Heart left ventricle (tissue), 16 donors: ENCODE measurements around the gene LIN28A. TPM values are rescaled to one million over a fixed set of nuclear protein-coding genes. Genes with fewer than 3 reads are reported as not detected.

ENCODE experiments used
- ATAC-seq, 4 donors: fragments of 200-7000 bp; cut with Tn5 transposase; one replicate each; pipeline ENCODE4 v1.9.1; 2020 to 2022; ENCODE audit warnings: moderate library complexity in 4 of 4, mild to moderate bottlenecking in 3 of 4, moderate number of reproducible peaks in 1 of 4
- DNase-seq, 5 donors: peaks; one replicate each; pipeline ENCODE4 v3.0.0-alpha.2; 2020
- H3K27ac ChIP-seq, 12 donors: fragments of 200-600 bp; sonication (generic) in 4 of 12; one replicate each; pipeline versions ENCODE4 v1.5.0 to v1.8.0; 2016 to 2022; ENCODE audit warnings: mild to moderate bottlenecking in 2 of 12
- H3K27me3 ChIP-seq, 9 donors: fragments of 200-600 bp; sonication (generic) in 2 of 9; one replicate each; pipeline versions ENCODE4 v1.5.1 to v1.8.0; 2016 to 2022; ENCODE audit warnings: mild to moderate bottlenecking in 3 of 9
- H3K36me3 ChIP-seq, 9 donors: fragments of 200-600 bp; sonication (generic) in 2 of 9; one replicate each; pipeline versions ENCODE4 v1.5.0 to v1.8.0; 2018 to 2022; ENCODE audit warnings: mild to moderate bottlenecking in 2 of 9
- H3K4me1 ChIP-seq, 12 donors: fragments of 200-600 bp; sonication (generic) in 4 of 12; one replicate each; pipeline versions ENCODE4 v1.5.0 to v1.8.0; 2016 to 2022; ENCODE audit warnings: mild to moderate bottlenecking in 3 of 12
- H3K4me3 ChIP-seq, 12 donors: fragments of 200-600 bp; sonication (generic) in 4 of 12; one replicate each; pipeline versions ENCODE4 v1.5.0 to v1.8.0; 2017 to 2022; ENCODE audit warnings: mild to moderate bottlenecking in 9 of 12, moderate library complexity in 4 of 12
- H3K9me3 ChIP-seq, 12 donors: fragments of 200-600 bp; sonication (generic) in 4 of 12; one replicate each; pipeline versions ENCODE4 v1.5.0 to v1.8.0; 2016 to 2022; ENCODE audit warnings: mild to moderate bottlenecking in 1 of 12
- CTCF ChIP-seq, 12 donors: fragments of 200-600 bp; sonication (generic) in 4 of 12; IDR thresholded peaks; one replicate each; pipeline versions ENCODE4 v1.5.0 to v1.8.0; 2018 to 2022; ENCODE audit warnings: antibody characterized with exemption in 12 of 12, mild to moderate bottlenecking in 5 of 12
- POLR2A ChIP-seq, 2 donors: fragments of 450-650 bp; IDR thresholded peaks; one replicate each; pipeline ENCODE4 v1.6.1; 2017; ENCODE audit warnings: antibody characterized with exemption in 2 of 2, mild to moderate bottlenecking in 2 of 2, moderate library complexity in 2 of 2
- WGBS, 4 donors: extraction: QIAGEN DNeasy Blood & Tissue Kit in 2 of 4; methylation state at CpG; one replicate each; pipeline versions ENCODE4 v1.1.5 to v1.1.7; 2013 to 2018; 5-methylcytosine and 5-hydroxymethylcytosine counted together
- intact Hi-C, 10 donors: fragments of 100-400 bp; cut with DNase I; formaldehyde crosslinking; loops; one replicate each; pipeline versions ENCODE4 v1.11.1 to v1.14.2; 2022
- polyA plus RNA-seq, 2 donors: library from polyadenylated mRNA; stranded (reverse); fragments of 200-250 nt; gene quantifications; one replicate each; pipeline ENCODE4 v1.2.3, GENCODE V29; 2013
- total RNA-seq, 9 donors: library from RNA; depleted of rRNA in 2 of 9; stranded (reverse); fragments of >200 nt in 2 of 9; fragmentation: NEBNext Ultra II Directional in 3 of 9; extraction: Animal tissue kit (Norgen Biotek cat#: 25700) in 3 of 9; gene quantifications; one replicate each; pipeline versions ENCODE4 v1.1.0 to v1.2.4, GENCODE V29; 2016 to 2023
- donor health status: ischemic (EF 13 %, LVEDD 7.1; RV severe dilation, severe dysfunction).
- donor health status: healthy with polysubstance abuse.
- donor health status: DM: no; HTN: yes; CAD: no.
- donor health status: DM: no; HTN: no; CAD: no.
- donor health status: ischemic (EF 25% LVEDD 6.9; RV normal size, moderate dysfunction).
- donor health status: ischemic (EF 25% LVEDD 5.7; RV mildly dilated, moderate dysfunction).
- donor health status: healthy.
- donor health status: DM: yes; HTN: yes; CAD: no.
- donor health status: ischemic (EF 35%, LVEDD 5.7; RV mildly dilated, moderate dysfunction).
- donor health status: nonischemic (EF 11% LVEDD 7.7; RV severe dilation, severe dysfunction).
- donor health status: DM: yes; HTN: yes; CAD: no.
- donor health status: PGD.
- donor health status: ischemic (EF 29% LVEDD 5.4; RV normal size, mild dysfunction).
- donor health status: nonischemic (EF 23%, LVEDD 6.1; RV moderate dilation, normal function).

Gene LIN28A
- total and polyA plus RNA-seq, 11 donors: 0.15 TPM; not detected in 10

- WGBS, 4 donors: 73 to 83% (median 81%) methylated on average over 2 of the region's 2 CpGs
- intact Hi-C loops: loop anchor here in 1 of 10 donors (5.0 kb wide), 1 partner anchor 317 kb away; no protein-coding TSS in a partner anchor
These were observed 8.9 kb downstream of the LIN28A start for GRCh38 chr1:26419494-26419893.

GRCh38 chr1:26429721-26430120, 19.1 kb downstream of the LIN28A start:
- DNase-seq (no peak), ATAC-seq (no peak)
- H3K4me3 ChIP-seq: no peak overlapping the region
- no peak overlapping the region for H3K27ac ChIP-seq
- intact Hi-C loops: loop anchor here in 2 of 10 donors (5.0 kb wide), 2 partner anchors 38 to 43 kb away; partner anchors contain the start of gene HMGN2 (in 1 of the 2)
- H3K4me1 ChIP-seq: peaks cover 0 to 29% (median 20%) of the 10 kb centered on the region in 12 donors
- 85 to 93% (median 90%) methylated on average over 2 of the region's 2 CpGs for WGBS, 4 donors
- H3K9me3 ChIP-seq: no peaks in the 10 kb centered on the region
- no peak for TF ChIP-seq POLR2A (IDR thresholded peaks at IDR 0.05)
- no peak for TF ChIP-seq CTCF (IDR thresholded peaks at IDR 0.05)
- H3K36me3 ChIP-seq: peaks cover 0 to 12% (median 3%) of the 10 kb centered on the region in 9 donors
- H3K27me3 ChIP-seq: peaks cover 0 to 10% (median 3%) of the 10 kb centered on the region in 9 donors

More at GRCh38 chr1:26419494-26419893, 8.9 kb downstream of the LIN28A start:
- DNase-seq (no peak), ATAC-seq (no peak)
- peaks cover 0 to 35% (median 0%) of the 10 kb centered on the region in 9 donors for H3K27me3 ChIP-seq
- TF ChIP-seq POLR2A (IDR thresholded peaks at IDR 0.05) (no peak), CTCF (IDR thresholded peaks at IDR 0.05) (no peak)
- no peak overlapping the region for H3K4me3 ChIP-seq
- H3K4me1 ChIP-seq: no peaks in the 10 kb centered on the region
- H3K36me3 ChIP-seq: no peaks in the 10 kb centered on the region
- H3K27ac ChIP-seq: no peak overlapping the region
- no peaks in the 10 kb centered on the region for H3K9me3 ChIP-seq

- Histone ChIP-seq H3K27me3 (no peaks in the 10 kb centered on the region), H3K4me3 (peak within 1 kb of the TSS; percentile 50 to 84 (median 70)), H3K36me3 (peaks cover 0 to 35% (median 19%) of the 10 kb centered on the region in 9 donors), H3K9me3 (no peaks in the 10 kb centered on the region), H3K27ac (peak within 1 kb of the TSS in 11 of 12 donors; percentile 66 to 84 (median 77)), H3K4me1 (peaks cover 0 to 29% (median 20%) of the 10 kb centered on the region in 12 donors)
- TF ChIP-seq POLR2A (IDR thresholded peaks at IDR 0.05) (peak in 1 of 2 donors; percentile 81), CTCF (IDR thresholded peaks at IDR 0.05) (no peak)
- DNase-seq: peak; percentile 98 to 99 (median 99)
- intact Hi-C loops: loop anchor here in 3 of 10 donors (2.0 to 5.0 kb wide), 3 partner anchors 35 to 41 kb away; partner anchors contain the start of gene HMGN2 (in 2 of the 3)
- WGBS, 4 donors: 0% methylated on average over 21 to 45 of the region's 45 CpGs
- ATAC-seq: peak; percentile 99 to 100 (median 100)
These were observed 21.5 kb downstream of the LIN28A start, which contains the start of gene DHDDS for GRCh38 chr1:26431979-26432695. Gene DHDDS, plus strand, starts transcription at chr1:26432321. Its CDS starts 625 bp downstream, at chr1:26432946.

GRCh38 chr1:26432793-26433192, 22.2 kb downstream of the LIN28A start:
- Histone ChIP-seq H3K36me3 (peaks cover 0 to 42% (median 25%) of the 10 kb centered on the region in 9 donors), H3K27me3 (no peaks in the 10 kb centered on the region), H3K4me3 (peak overlapping the region; percentile 50 to 84 (median 70)), H3K9me3 (no peaks in the 10 kb centered on the region), H3K4me1 (peaks cover 0 to 29% (median 20%) of the 10 kb centered on the region in 12 donors), H3K27ac (peak overlapping the region in 11 of 12 donors; percentile 66 to 84 (median 77))
- DNase-seq: no peak
- TF ChIP-seq CTCF (IDR thresholded peaks at IDR 0.05) (no peak), POLR2A (IDR thresholded peaks at IDR 0.05) (no peak)
- WGBS, 4 donors: 44 to 67% (median 54%) methylated on average over 3 of the region's 3 CpGs
- intact Hi-C loops: loop anchor here in 3 of 10 donors (2.0 to 5.0 kb wide), 3 partner anchors 35 to 40 kb away; partner anchors contain the start of gene HMGN2 (in 2 of the 3)
- no peak for ATAC-seq
